Measurements from ENCODE around the gene ONECUT2.

The ONECUT2 gene

DNA sequence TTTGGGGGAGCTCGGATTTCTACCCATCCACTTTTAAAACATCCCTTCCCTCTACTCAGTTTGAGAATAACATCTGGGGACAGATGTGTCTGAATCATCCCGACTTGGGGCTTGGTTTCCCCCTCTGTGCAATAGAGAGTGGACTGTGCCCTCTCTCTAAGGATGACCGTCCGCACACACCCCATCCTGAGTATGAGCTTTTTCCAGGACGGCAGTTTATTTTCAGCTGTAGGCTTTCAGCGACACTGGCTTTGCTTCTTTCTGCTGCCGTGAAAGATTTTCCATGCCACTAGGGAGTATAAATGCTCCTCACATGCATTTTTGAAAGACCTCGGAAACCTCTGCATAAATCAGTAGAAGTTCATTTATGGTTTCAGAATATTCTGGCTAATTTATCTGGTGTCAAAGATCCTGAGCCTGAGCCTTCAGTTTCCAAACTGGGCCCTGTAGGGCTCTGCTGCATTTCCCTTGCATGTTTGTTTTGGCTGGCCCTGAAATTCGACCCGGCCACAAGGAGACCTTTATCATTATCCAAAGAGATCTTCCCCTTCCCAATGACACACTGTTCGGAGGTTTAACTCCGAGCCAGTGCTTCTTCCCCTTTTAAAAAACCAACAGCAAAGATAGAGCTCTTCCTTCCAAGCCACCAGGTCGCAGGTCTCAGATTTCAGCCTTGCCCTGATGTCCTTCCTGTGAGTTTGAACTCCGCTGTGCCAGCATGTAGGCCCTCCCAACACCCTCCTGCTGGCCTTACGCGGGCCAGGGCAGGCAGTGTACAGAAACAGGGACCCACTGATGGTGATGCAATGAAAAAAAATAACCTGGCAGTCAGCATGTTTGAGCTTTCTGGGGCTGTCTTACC lies 98.1 kb downstream of the ONECUT2 start:
- DNase-seq, result no peak

DNA sequence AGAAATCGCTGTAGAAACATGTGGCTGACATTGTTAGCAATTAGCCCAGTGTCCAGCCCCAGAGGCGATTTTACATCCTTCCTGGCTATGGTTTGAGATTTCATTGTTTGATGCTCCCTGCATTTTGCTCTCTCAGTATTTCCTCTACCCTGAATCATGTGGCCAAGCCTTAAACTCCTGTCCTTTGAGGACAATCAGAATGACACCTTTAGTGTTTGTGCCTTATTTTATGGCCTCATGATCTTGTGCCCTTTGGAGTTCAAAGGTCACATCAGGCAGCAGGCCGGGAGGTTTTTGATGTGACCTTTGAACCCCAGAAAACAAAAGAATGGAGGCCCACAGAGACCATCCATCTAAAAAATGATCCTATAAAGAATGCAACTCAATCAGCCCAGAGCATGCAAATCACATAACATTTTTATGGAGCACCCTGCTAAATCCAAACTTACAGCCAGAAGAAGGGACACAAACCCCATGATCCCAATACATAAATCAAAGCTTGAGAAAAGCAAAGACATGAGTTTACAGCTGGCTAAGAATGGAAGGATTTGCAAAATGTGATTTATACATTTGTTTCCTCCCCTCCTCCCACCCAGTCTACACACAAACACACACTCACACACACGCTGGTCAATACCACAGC lies 98.8 kb downstream of the ONECUT2 start:
- no peak for DNase-seq

DNA sequence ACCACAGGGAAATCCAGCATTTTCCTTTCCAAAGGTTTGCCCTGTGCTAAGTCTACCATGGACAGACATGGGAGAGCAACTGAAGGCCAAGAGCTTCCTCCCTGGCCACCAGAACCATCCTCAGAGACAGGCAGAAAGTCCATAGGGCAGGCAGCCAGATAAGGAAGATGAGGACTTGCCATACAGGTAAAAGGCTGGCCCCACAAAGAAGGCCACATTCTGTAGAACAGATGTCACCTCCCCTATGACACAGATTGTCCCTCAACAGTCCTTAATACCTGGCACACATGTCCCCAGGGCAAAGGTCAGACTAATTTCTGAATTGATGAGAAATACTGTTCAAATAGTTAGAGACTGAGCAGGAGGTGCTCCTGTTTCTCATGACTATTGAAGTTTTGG lies 99.3 kb downstream of the ONECUT2 start:
- DNase-seq, result no peak

DNA sequence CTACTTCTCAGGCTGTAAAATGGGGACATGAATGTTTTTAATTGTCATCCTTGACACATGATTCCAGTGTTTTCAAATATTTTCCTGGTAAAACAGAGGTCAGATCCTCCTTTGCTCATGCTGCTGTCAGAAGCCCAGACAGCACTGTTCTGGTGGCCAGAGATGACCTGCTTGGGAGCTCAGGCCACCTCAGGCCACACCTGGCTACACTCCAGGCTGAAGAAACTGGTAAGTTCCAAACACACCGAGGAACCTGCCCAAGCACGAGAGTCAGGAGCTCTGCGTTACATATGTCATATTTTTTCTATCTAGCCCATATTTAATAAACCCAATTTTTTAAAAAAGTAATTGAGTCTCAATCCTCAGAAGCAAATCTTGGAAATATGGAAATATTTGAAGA lies 103.4 kb downstream of the ONECUT2 start:
- DNase-seq, result no peak

DNA sequence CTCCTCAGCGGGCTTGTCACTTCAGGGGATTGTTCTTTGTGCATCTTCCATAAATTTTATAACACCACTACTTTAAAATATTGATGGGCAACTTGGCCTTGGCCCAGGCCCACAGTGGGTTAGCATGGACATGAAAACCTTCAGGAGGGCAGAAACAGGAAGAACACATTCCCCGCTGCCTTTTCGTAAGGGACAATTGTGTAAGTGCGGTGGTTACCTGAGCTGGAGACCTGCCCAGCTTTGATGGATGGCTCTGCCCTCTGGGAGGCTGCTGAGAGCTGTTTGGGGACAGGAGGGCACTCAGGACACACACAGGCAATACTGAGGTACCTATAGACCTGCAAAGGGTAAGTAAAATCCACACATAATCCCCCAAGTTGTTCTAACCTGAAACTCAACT lies 104.5 kb downstream of the ONECUT2 start:
- DNase-seq, result no peak
